AG20443 (cell line): ENCODE measurements around the gene SRCAP.

Source experiments
- DNase-seq: peaks from one replicate; pipeline ENCODE4 v3.0.0; 2012; ENCODE audit warnings: low spot score, mixed read lengths

SRCAP gene

GRCh38 chr16:30736995-30737793 lies 38.2 kb downstream of the SRCAP start:
- no peak for DNase-seq

GRCh38 chr16:30737794-30738648 lies 39.0 kb downstream of the SRCAP start:
- no peak for DNase-seq

- no peak for DNase-seq
Measured at GRCh38 chr16:30738984-30739951, 40.3 kb downstream of the SRCAP start.

- DNase-seq: peak; percentile 97
Measured at GRCh38 chr16:30740364-30741251, 41.6 kb downstream of the SRCAP start.

GRCh38 chr16:30741461-30741914 lies 42.5 kb downstream of the SRCAP start:
- DNase-seq: peak; percentile 82

GRCh38 chr16:30743716-30744115 lies 44.7 kb downstream of the SRCAP start:
- no peak for DNase-seq

GRCh38 chr16:30744183-30744582 lies 45.2 kb downstream of the SRCAP start:
- no peak for DNase-seq

GRCh38 chr16:30745082-30745481 lies 46.1 kb downstream of the SRCAP start:
- DNase-seq: no peak

- no peak for DNase-seq
Measured at GRCh38 chr16:30746638-30747175, 47.7 kb downstream of the SRCAP start.

GRCh38 chr16:30747331-30747730 lies 48.4 kb downstream of the SRCAP start:
- DNase-seq: peak; percentile 52

- DNase-seq: peak; percentile 98
Measured at GRCh38 chr16:30747799-30748633, 49.0 kb downstream of the SRCAP start, which contains the start of gene PHKG2. Gene PHKG2 (plus strand): TSS chr16:30748425. CDS start chr16:30748821, 396 bp downstream.

GRCh38 chr16:30748634-30749445 lies 49.9 kb downstream of the SRCAP start:
- peak; percentile 62 for DNase-seq

- DNase-seq: no peak
Measured at GRCh38 chr16:30750201-30750600, 51.2 kb downstream of the SRCAP start.

- no peak for DNase-seq
Measured at GRCh38 chr16:30750876-30751465, 52.0 kb downstream of the SRCAP start.

GRCh38 chr16:30753596-30753995 lies 54.6 kb downstream of the SRCAP start:
- no peak for DNase-seq

- no peak for DNase-seq
Measured at GRCh38 chr16:30755955-30756780, 57.2 kb downstream of the SRCAP start.

GRCh38 chr16:30756781-30757100 lies 57.8 kb downstream of the SRCAP start:
- no peak for DNase-seq
